Measurements from ENCODE around the gene CKS2. TPM values are rescaled to one million over a fixed set of nuclear protein-coding genes. Genes with fewer than 3 reads are reported as not detected.

CKS2 gene
- polyA plus RNA-seq, 1 donor (not counting 4 experiments of a cell fraction or from before 2014, with no cell fraction given) = 291 TPM

DNA sequence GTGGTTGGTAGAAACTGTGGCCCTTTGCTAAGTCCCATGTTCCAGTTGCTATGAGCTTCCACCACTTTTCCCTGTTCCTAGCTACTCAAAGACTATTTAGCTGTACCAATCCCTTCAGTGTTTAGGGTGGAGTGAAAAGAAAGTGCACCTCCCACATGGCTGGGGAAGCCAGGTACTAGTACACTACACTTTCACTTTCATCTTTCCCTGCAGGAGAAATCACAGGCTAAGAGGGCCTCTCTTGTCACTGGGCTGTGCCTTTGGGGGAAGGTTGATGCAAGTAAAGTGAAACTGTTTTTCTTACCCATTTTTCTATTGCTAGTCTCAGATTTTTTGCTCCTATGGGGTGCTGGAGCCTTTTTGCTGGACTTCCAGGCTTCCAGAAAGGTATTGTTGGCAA lies 33.5 kb upstream of the CKS2 start:
- no peak overlapping the region for H3K9ac ChIP-seq (ENCODE audit: control insufficient read depth, extremely low read depth, insufficient read depth, low read length)
- dilution Hi-C loops (cut with MboI; ENCODE audit: extremely low pct_ligation_motif_present, low sequenced_read_pairs) = no loop called here
- peaks cover 4% of the 10 kb centered on the region for H3K9me3 ChIP-seq (ENCODE audit: control insufficient read depth, low read depth, low read length)
- no peak overlapping the region for H3K27ac ChIP-seq (ENCODE audit: control insufficient read depth, insufficient read depth, low read length)
- TF ChIP-seq, protein P1, sequence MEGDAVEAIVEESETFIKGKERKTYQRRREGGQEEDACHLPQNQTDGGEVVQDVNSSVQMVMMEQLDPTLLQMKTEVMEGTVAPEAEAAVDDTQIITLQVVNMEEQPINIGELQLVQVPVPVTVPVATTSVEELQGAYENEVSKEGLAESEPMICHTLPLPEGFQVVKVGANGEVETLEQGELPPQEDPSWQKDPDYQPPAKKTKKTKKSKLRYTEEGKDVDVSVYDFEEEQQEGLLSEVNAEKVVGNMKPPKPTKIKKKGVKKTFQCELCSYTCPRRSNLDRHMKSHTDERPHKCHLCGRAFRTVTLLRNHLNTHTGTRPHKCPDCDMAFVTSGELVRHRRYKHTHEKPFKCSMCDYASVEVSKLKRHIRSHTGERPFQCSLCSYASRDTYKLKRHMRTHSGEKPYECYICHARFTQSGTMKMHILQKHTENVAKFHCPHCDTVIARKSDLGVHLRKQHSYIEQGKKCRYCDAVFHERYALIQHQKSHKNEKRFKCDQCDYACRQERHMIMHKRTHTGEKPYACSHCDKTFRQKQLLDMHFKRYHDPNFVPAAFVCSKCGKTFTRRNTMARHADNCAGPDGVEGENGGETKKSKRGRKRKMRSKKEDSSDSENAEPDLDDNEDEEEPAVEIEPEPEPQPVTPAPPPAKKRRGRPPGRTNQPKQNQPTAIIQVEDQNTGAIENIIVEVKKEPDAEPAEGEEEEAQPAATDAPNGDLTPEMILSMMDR (optimal IDR thresholded peaks at IDR 0.05 in 1 of 3, IDR thresholded peaks at IDR 0.05 in 1 of 3, conservative IDR thresholded peaks at IDR 0.05 in 1 of 3; ENCODE audit: extremely low read depth in 1 of 3, insufficient read depth in 2 of 3, low read length in 3 of 3) = no peak
- TF ChIP-seq EZH2 (IDR thresholded peaks at IDR 0.05; ENCODE audit: low read length) = no peak
- FAIRE-seq = no peak
- no peaks in the 10 kb centered on the region for H3K27me3 ChIP-seq (ENCODE audit: control insufficient read depth, extremely low read depth, insufficient read depth, low read length)
- no peaks in the 10 kb centered on the region for H3K9me1 ChIP-seq (ENCODE audit: control insufficient read depth, extremely low read depth, insufficient read depth, low read length)
- H3K4me2 ChIP-seq (ENCODE audit: control insufficient read depth, extremely low read depth, insufficient read depth, low read depth, low read length) = no peak overlapping the region
- no peaks in the 10 kb centered on the region for H3K4me1 ChIP-seq (ENCODE audit: control insufficient read depth, extremely low read depth, insufficient read depth, low read length)
- no peaks in the 10 kb centered on the region for H4K20me1 ChIP-seq (ENCODE audit: control insufficient read depth, extremely low read depth, insufficient read depth, low read length)
- no peak for DNase-seq (ENCODE audit: low read depth, low spot score)
- H3K79me2 ChIP-seq (ENCODE audit: control insufficient read depth, insufficient read depth, low read length) = no peaks in the 10 kb centered on the region
- no peaks in the 10 kb centered on the region for H3K36me3 ChIP-seq (ENCODE audit: control insufficient read depth in 2 of 2, extremely low read depth in 1 of 2, insufficient read depth in 2 of 2, low read length in 2 of 2)
- H3K4me3 ChIP-seq (ENCODE audit: control insufficient read depth in 2 of 3, extremely low read depth in 1 of 3, insufficient read depth in 2 of 3, low read depth in 1 of 3, low read length in 3 of 3) = no peak overlapping the region
- no peak overlapping the region for H2AFZ ChIP-seq (ENCODE audit: control insufficient read depth, low read length)

DNA sequence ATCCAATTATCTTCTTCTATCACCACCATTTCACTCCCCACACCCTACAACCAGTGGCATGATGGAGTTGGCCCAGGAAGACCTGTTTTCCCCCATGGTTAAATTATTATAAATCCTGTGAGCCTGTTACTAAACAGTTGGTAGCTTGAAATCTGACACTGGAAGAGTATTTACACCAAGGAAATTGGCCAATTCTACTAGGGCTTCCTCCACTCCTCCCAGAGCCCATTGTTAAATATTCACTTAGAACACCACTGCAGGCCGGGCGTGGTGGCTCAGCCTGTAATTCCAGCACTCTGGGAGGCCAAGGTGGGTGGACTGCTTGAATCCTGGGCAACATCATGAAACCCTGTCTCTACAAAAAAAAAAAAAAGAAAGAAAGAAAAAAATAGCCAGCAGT lies 32.4 kb upstream of the CKS2 start:
- Histone ChIP-seq H2AFZ (ENCODE audit: control insufficient read depth, low read length) (no peak overlapping the region), H3K79me2 (ENCODE audit: control insufficient read depth, insufficient read depth, low read length) (no peaks in the 10 kb centered on the region), H3K9me1 (ENCODE audit: control insufficient read depth, extremely low read depth, insufficient read depth, low read length) (no peaks in the 10 kb centered on the region), H3K9me3 (ENCODE audit: control insufficient read depth, low read depth, low read length) (peaks cover 4% of the 10 kb centered on the region), H4K20me1 (ENCODE audit: control insufficient read depth, extremely low read depth, insufficient read depth, low read length) (no peaks in the 10 kb centered on the region), H3K27me3 (ENCODE audit: control insufficient read depth, extremely low read depth, insufficient read depth, low read length) (no peaks in the 10 kb centered on the region), H3K9ac (ENCODE audit: control insufficient read depth, extremely low read depth, insufficient read depth, low read length) (no peak overlapping the region), H3K27ac (ENCODE audit: control insufficient read depth, insufficient read depth, low read length) (no peak overlapping the region), H3K4me1 (ENCODE audit: control insufficient read depth, extremely low read depth, insufficient read depth, low read length) (no peaks in the 10 kb centered on the region), H3K4me2 (ENCODE audit: control insufficient read depth, extremely low read depth, insufficient read depth, low read depth, low read length) (no peak overlapping the region), H3K4me3 (ENCODE audit: control insufficient read depth in 2 of 3, extremely low read depth in 1 of 3, insufficient read depth in 2 of 3, low read depth in 1 of 3, low read length in 3 of 3) (no peak overlapping the region), H3K36me3 (ENCODE audit: control insufficient read depth in 2 of 2, extremely low read depth in 1 of 2, insufficient read depth in 2 of 2, low read length in 2 of 2) (no peaks in the 10 kb centered on the region)
- dilution Hi-C loops (cut with MboI; ENCODE audit: extremely low pct_ligation_motif_present, low sequenced_read_pairs) = no loop called here
- TF ChIP-seq EZH2 (IDR thresholded peaks at IDR 0.05; ENCODE audit: low read length) = no peak
- TF ChIP-seq, protein P1 (optimal IDR thresholded peaks at IDR 0.05 in 1 of 3, IDR thresholded peaks at IDR 0.05 in 1 of 3, conservative IDR thresholded peaks at IDR 0.05 in 1 of 3; ENCODE audit: extremely low read depth in 1 of 3, insufficient read depth in 2 of 3, low read length in 3 of 3) = no peak
- FAIRE-seq (no peak), DNase-seq (ENCODE audit: low read depth, low spot score) (no peak)
